Smooth muscle cell of the brain vasculature (primary cell): ENCODE data around the gene MEIS1.

Source experiments
- DNase-seq: peaks from one replicate; pipeline ENCODE4 v3.0.0-alpha.2; 2012; ENCODE audit warnings: low read depth, low spot score

MEIS1 gene

GRCh38 chr2:66535574-66536289 is 100.8 kb downstream of the MEIS1 start:
- DNase-seq, result no peak

- no peak for DNase-seq
These were observed 101.4 kb downstream of the MEIS1 start for GRCh38 chr2:66536290-66536673.

GRCh38 chr2:66536997-66537396 is 102.1 kb downstream of the MEIS1 start:
- no peak for DNase-seq

GRCh38 chr2:66538291-66538690 is 103.4 kb downstream of the MEIS1 start:
- no peak for DNase-seq

GRCh38 chr2:66539452-66539851 is 104.5 kb downstream of the MEIS1 start:
- no peak for DNase-seq

GRCh38 chr2:66541646-66542045 is 106.7 kb downstream of the MEIS1 start:
- no peak for DNase-seq

GRCh38 chr2:66543257-66543767 is 108.4 kb downstream of the MEIS1 start:
- DNase-seq, result no peak

- DNase-seq, result no peak
These were observed 109.3 kb downstream of the MEIS1 start for GRCh38 chr2:66544258-66544657.

GRCh38 chr2:66545258-66545657 is 110.3 kb downstream of the MEIS1 start:
- DNase-seq, result no peak

GRCh38 chr2:66547118-66547517 is 112.2 kb downstream of the MEIS1 start:
- no peak for DNase-seq

GRCh38 chr2:66547887-66548286 is 113.0 kb downstream of the MEIS1 start:
- no peak for DNase-seq

- DNase-seq, result no peak
These were observed 113.5 kb downstream of the MEIS1 start for GRCh38 chr2:66548422-66548821.

GRCh38 chr2:66550826-66551225 is 115.9 kb downstream of the MEIS1 start:
- DNase-seq, result no peak

GRCh38 chr2:66553370-66553769 is 118.4 kb downstream of the MEIS1 start:
- no peak for DNase-seq

- no peak for DNase-seq
These were observed 120.2 kb downstream of the MEIS1 start for GRCh38 chr2:66555091-66555490.

GRCh38 chr2:66555501-66556324 is 120.8 kb downstream of the MEIS1 start:
- no peak for DNase-seq

GRCh38 chr2:66559672-66560071 is 124.7 kb downstream of the MEIS1 start:
- no peak for DNase-seq

- DNase-seq, result no peak
These were observed 125.8 kb downstream of the MEIS1 start for GRCh38 chr2:66560683-66561082.

GRCh38 chr2:66561645-66562303 is 126.8 kb downstream of the MEIS1 start:
- no peak for DNase-seq

- DNase-seq, result no peak
These were observed 127.4 kb downstream of the MEIS1 start for GRCh38 chr2:66562304-66562685.

- DNase-seq, result no peak
These were observed 128.5 kb downstream of the MEIS1 start for GRCh38 chr2:66563473-66563872.

GRCh38 chr2:66565291-66565690 is 130.4 kb downstream of the MEIS1 start:
- no peak for DNase-seq
